ENCODE measurements around the gene RGS16.

RGS16 gene

GRCh38 chr1:182603646-182604174 is 479 bp downstream of the RGS16 start:
- DNase-seq = peak; percentile 39

GRCh38 chr1:182602935-182603645 is 1.1 kb downstream of the RGS16 start:
- DNase-seq = no peak

- no peak for DNase-seq
These were observed 2.3 kb downstream of the RGS16 start for GRCh38 chr1:182601913-182602312.

GRCh38 chr1:182601416-182601786 is 2.8 kb downstream of the RGS16 start:
- peak; percentile 68 for DNase-seq

GRCh38 chr1:182600745-182601415 is 3.3 kb downstream of the RGS16 start:
- DNase-seq = no peak

- no peak for DNase-seq
These were observed 4.0 kb downstream of the RGS16 start for GRCh38 chr1:182600036-182600713.

GRCh38 chr1:182599339-182599738 is 4.8 kb downstream of the RGS16 start:
- no peak for DNase-seq

- no peak for DNase-seq
These were observed 5.9 kb downstream of the RGS16 start for GRCh38 chr1:182598296-182598695.

- no peak for DNase-seq
These were observed 7.3 kb downstream of the RGS16 start for GRCh38 chr1:182596934-182597333.

- peak; percentile 51 for DNase-seq
These were observed 8.4 kb downstream of the RGS16 start for GRCh38 chr1:182595641-182596240.

- no peak for DNase-seq
These were observed 14.3 kb downstream of the RGS16 start for GRCh38 chr1:182589931-182590330.

GRCh38 chr1:182589520-182589919 is 14.7 kb downstream of the RGS16 start:
- no peak for DNase-seq

GRCh38 chr1:182588500-182589396 is 15.4 kb downstream of the RGS16 start, which contains the start of gene RNASEL:
Gene RNASEL (minus strand): TSS chr1:182589256. CDS start chr1:182586806, 2,450 bp downstream.
- DNase-seq = peak; percentile 69

GRCh38 chr1:182587666-182588499 is 16.3 kb downstream of the RGS16 start:
- no peak for DNase-seq

- DNase-seq = no peak
These were observed 17.1 kb downstream of the RGS16 start for GRCh38 chr1:182587093-182587492.

GRCh38 chr1:182586380-182586779 is 17.8 kb downstream of the RGS16 start:
- DNase-seq = no peak

- DNase-seq = no peak
These were observed 19.4 kb downstream of the RGS16 start for GRCh38 chr1:182584746-182585145.

GRCh38 chr1:182580736-182581135 is 23.5 kb downstream of the RGS16 start:
- DNase-seq = no peak

GRCh38 chr1:182575540-182576149 is 28.5 kb downstream of the RGS16 start:
- DNase-seq = no peak

GRCh38 chr1:182574156-182574555 is 30.0 kb downstream of the RGS16 start:
- no peak for DNase-seq

GRCh38 chr1:182570611-182570970 is 33.6 kb downstream of the RGS16 start:
- no peak for DNase-seq

Measured in NCI-H187 treated with DMSO at 0.1 percent for 48 hours (cell line).